ENCODE measurements around the gene RETN.

The RETN gene

DNA sequence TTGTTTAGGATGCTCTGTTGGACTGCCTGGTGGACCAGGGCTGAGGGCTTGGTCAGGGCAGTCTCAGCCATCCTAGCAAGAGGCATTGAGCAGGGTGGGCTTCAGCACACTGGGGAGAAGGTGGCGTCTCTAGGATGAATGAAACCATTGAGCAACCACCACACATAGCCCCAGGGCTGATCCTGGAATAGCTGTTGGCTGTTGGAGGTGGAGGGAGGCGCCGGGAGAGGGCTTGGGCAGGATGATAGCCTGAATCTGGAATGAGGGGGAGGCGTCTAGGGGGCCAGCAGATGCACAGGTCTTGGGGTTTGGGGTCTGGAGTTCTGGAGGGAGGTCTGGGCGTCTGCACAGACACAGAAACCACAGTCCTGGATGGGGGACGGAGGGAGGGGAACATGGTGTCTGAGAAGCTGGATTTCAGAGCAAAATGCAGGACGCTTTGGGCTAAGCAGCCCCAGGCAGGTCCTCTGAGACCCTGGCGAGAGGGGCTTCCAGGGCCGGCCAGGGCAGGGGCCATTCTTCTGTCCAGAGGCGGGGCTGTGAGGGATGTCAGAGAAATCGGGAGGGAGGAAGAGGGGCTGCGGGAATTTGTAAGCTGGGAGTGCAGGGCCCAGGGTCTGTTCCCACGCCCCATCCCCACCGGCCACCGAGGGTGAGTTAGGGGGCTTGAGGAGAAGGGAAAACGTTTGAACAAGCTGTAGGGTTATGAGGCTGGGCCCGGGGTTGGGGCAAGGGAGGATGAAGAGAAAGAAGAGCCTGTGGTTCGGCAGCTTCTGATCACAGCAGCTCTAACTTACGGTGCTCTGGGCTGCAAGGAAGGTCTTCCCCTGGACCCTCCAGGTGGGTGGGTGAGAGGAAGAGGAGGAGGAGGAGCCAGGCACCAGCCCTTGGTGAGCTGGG, 16.9 kb downstream of the RETN start:
- no peak for DNase-seq

- DNase-seq, result no peak
Observed at GRCh38 chr19:7687177-7687576, 18.3 kb downstream of the RETN start.

DNA sequence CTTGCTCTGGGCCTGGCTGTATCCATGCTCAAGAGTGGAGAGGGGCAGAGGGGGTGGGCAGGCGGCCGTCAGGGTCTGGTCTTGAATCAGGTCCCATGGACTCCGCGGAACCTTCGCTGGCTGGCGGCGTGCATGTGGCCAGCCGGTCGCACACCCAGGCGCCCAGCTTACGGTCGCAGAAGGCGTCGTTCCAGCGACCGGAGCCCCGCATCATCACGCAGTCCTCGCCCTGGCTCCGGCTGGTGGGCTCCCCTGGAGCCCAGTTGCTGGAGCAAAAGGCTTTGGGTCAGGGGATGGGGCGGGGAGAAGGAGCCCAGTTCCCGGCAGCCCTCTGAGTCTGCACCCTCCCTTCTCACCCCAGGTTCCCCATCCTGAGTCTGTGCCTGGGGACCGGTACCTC, 20.3 kb downstream of the RETN start:
- DNase-seq, result no peak

GRCh38 chr19:7690779-7691258, 22.0 kb downstream of the RETN start:
- no peak for DNase-seq

- DNase-seq, result no peak
Observed at GRCh38 chr19:7691497-7691896, 22.6 kb downstream of the RETN start.

DNA sequence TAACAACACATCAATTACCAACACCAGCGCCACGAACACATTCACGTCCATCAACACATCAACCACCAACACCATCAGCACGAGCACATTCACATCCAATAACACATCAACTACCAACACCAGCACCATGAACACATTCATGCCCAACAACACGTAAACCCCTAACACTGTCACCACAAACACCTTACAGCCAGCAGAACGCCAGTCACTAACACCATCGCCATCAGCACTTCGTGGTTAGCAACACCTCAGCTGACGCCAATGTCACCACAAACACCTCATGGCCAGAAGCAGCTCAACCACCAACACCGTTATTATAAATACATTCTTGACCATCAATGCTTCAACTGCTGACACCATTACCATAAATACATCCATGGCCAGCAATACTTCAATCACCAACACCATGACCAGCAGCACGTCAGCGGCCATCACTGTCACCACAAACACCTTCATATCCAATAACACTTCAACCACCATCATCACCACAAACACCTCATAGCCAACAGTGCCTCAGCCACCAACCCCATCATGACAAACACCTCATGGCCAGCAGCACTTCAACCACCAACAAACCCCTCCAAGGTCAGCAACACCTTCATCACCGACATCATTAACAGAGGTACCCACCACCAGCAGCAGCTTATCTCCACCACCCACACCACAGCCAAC, 23.7 kb downstream of the RETN start:
- no peak for DNase-seq

DNA sequence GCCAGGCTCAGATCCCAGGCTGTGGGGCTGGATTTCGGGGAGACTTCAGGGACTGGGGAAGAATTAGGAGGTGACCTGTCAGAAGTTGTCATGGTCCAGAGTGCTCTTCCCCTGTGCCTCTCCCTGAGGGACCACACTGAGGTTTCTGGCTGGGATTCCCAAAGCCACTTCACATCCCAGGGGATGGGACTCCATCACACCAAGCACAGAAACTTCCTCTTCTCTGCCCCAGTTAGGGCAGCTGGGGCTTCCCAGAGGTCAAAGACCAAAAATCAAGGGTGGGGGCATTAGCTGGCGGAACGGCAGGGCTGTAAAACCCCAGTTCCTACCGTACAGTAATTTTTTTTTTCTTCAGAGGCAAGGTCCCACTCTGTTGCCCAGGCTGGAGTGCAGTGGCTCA, 25.6 kb downstream of the RETN start:
- no peak for DNase-seq

- DNase-seq, result no peak
Observed at GRCh38 chr19:7697721-7698287, 29.0 kb downstream of the RETN start.

DNA sequence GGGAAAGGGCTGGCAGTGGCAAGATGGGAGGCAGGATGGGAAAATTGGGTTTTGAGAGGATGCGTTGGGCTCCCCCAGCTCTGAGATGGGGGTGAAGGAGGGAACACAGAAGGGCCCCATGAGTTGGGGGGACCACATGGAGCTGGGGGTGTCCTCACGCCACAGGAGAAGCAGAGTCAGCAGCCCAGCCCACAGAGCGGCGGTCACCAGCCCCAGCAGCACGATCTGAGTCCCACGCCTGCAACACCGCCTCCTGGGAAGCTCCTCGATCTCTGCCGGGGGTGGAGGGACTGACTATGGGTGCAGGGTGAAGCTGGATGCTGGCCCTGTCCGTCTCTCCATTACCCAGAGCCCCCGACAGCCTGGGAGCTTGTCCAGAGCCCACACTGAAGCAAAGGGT, 29.7 kb downstream of the RETN start:
- no peak for DNase-seq

GRCh38 chr19:7699003-7699402, 30.2 kb downstream of the RETN start:
- DNase-seq, result no peak

GRCh38 chr19:7699417-7700401, 30.9 kb downstream of the RETN start:
- DNase-seq, result peak in 1 of 4 experiments; percentile 18

GRCh38 chr19:7701049-7701653, 32.3 kb downstream of the RETN start:
- no peak for DNase-seq

DNA sequence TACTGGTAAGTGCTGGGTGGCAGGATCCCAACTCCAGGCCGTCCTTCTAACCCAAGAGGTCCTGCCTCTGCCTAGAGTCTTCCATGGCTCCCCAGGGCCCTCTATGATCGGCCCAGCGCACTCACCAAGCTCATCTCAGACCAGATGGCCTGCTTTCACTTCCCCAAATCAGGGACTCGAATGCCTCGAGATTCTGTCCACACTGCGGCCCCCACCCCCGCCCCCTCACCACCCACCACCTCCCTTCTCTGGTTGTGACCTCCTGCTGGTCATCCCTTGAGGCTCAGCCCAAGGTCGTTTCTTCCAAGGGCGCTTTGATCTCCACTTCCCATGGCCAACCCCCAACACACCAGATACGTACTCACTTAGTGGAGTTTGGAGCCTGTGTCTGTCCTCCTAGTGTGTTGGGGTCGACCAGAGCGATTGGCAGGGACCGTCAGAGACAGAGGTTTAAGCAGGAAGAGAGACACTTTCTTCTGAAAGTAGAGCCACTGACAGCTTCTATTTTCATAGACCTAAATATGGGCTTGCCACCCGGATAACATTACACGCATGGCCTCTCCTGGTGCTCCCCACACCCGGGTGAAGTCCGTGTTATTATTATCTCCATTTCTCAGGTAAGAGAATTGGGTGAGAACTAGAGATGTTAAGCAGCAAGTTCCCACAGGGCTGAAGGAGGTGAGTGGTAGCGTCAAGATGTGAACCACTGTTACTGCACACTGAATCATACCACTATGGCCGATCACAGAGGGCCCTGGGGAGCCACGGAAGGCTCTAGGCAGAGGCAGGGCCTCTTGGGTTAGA, 33.0 kb downstream of the RETN start, which contains the start of gene FCER2:
Gene FCER2 (minus strand): TSS at position 478 of the 804 bp plus-strand sequence. CDS start 2,371 bp downstream, outside the sequence.
- DNase-seq, result no peak

DNA sequence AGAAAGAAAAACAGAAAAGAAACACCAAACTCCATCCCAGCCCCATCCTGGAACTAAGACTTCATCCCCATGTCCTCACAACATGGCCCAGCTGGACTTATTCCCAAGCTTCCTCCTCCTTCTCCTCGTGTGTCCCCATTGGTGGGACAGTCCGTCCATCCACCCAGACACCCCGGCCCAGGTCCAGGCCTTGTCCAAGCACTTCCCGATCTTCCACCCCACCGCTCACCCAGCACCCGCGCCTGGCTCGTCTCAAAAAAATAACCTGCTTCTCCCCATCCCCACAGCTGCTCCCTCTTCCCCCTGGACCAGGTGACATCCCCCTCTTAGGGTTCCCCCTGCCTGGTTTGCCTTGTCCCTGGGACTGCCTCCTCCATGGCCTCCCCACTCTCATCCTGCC, 34.5 kb downstream of the RETN start:
- no peak for DNase-seq

GRCh38 chr19:7704280-7705060, 35.6 kb downstream of the RETN start:
- no peak for DNase-seq

GRCh38 chr19:7705387-7706187, 36.7 kb downstream of the RETN start:
- peak; percentile 38 to 67 (median 55) for DNase-seq

DNA sequence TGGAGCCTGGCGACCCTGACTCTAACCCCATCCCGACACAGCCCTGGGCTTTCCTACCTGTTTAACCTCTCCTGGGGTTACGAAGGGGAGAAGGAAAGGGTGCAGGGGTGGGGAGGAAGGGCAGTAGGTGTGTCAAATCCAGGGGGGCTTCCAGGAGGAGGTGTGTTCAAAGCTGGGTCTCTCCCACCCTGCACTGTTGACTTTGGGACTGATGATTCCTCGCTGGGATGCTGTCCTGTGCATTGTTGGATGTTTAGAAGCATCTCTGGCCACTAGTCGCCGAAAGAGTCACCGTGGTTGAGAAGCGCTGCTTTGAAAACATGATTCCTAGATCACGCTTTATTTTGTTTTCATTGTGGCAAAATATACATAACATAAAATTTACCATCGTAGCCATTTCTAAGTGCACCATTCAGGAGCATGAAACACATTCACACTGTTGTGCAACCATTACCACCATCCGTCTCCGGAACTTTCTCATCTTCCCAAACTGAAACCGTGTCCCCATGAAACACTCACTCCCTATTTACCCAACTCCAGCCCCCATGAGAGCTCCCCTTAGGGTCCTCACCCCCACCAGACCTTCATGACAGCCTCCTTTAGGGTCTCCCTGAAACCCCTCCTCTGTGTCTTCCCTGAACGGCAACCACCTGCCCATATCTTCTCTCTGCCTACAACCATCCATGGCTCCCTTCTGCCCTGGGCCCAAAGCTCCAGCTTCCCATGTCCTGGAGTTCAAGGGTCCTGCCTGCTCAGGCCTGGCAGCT, 37.5 kb downstream of the RETN start:
- no peak for DNase-seq

- no peak for DNase-seq
Observed at GRCh38 chr19:7706955-7707456, 38.2 kb downstream of the RETN start.
